RPMI7951 (cell line): Measurements from ENCODE around the gene CDPF1. TPM values are rescaled to one million over a fixed set of nuclear protein-coding genes. Genes with fewer than 3 reads are reported as not detected.

Experiments
- DNase-seq: peaks from one replicate; pipeline ENCODE4 v3.0.0-alpha.2; 2012; ENCODE audit warnings: low read depth
- total RNA-seq: library from RNA; depleted of rRNA; stranded (reverse); fragments of >200 nt; shearing (Covaris generic); gene quantifications from 2 replicates; pipeline ENCODE4 v1.2.3, GENCODE V29; 2014

The CDPF1 gene
- total RNA-seq, 1 experiment from 2014 or later: 2.4 TPM

GRCh38 chr22:46256358-46256958 is 6.4 kb upstream of the CDPF1 start:
- DNase-seq: peak; percentile 45

GRCh38 chr22:46251816-46252380 is 1.8 kb upstream of the CDPF1 start:
- DNase-seq: no peak

DNA sequence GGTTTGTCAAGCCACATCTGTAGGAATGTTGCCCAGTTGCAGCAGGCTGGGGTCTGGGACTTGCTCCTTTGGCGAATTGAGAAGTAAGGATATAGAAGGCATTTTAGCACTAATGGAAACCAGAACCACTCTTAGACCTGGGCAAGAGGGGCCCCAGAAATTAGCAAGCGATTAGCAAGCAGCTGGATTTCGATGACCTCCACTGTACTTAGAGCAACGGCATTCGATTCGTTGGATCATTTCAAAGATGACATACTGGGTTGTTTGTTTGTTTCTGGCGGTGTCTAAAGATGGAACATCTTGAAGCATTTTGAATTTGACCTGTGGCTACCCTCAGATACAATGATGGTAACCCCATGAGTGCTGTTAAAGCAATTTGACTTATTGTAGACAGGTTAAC is 1.2 kb upstream of the CDPF1 start:
- no peak for DNase-seq

GRCh38 chr22:46250783-46251125 is 661 bp upstream of the CDPF1 start:
- no peak for DNase-seq

GRCh38 chr22:46247443-46247975 is 2.6 kb downstream of the CDPF1 start:
- DNase-seq: no peak

DNA sequence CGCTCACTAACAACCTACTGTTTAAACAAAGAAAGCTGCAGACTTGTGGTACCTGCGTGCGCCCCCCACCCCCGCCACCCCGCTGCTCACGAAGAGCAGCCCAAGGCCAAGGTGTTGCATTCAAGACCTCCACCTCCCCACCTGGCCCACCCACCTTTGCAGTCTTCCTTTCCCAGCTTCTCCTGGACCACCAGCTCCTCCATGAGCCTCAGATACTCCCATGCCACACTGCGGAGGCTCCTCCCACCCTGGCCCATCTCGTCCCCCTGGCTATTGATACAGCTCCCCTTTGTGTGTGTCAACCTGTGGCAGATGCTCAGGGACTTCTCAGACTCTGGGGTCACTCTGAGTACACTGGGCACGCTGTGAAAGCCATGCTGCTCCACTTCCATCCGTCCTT is 3.9 kb downstream of the CDPF1 start:
- DNase-seq: no peak

- no peak for DNase-seq
These were observed 4.6 kb downstream of the CDPF1 start for GRCh38 chr22:46245511-46245910.

DNA sequence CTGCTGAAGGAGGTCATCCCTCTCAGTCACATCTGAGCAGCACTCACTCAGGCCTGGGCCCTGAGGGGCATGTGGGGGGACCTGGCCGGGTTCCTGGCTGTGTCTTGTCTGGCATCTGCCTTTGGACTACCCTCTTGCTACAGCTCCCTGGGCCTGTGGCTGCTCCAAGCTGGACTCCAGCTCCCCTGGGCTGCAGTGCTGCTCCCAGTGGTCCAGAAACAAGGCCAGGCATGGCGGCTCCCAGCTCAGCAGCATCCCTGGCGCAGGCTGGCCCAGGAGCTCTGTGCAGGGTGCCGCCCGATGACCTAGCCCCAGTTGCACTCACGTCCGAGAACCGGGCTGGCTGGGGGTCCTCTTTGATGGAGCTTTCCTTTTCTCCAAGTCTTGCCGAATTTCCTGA is 5.3 kb downstream of the CDPF1 start:
- DNase-seq: no peak

GRCh38 chr22:46242076-46242475 is 8.0 kb downstream of the CDPF1 start:
- DNase-seq: no peak

- no peak for DNase-seq
These were observed 8.6 kb downstream of the CDPF1 start for GRCh38 chr22:46241396-46242007.

DNA sequence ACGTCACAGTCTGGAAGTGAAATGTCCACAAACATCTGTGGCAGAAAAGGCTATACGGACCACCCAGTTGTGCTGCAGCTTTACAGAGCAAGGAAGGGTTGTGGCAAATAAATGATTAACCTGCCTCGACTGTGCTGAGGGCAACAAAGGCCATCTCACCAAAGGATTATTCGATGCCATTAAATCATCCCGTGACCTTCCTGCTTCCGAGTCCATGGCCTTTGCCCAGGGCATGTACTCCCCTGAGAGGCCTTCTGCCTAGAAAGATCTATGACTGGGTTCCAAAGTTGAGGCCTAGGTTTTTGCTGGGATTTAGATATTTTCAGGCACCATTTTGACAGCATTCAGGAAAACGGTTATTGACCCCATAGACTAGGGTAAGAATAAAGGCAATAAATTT is 9.2 kb downstream of the CDPF1 start:
- no peak for DNase-seq

- no peak for DNase-seq
These were observed 9.6 kb downstream of the CDPF1 start for GRCh38 chr22:46240506-46240905.

DNA sequence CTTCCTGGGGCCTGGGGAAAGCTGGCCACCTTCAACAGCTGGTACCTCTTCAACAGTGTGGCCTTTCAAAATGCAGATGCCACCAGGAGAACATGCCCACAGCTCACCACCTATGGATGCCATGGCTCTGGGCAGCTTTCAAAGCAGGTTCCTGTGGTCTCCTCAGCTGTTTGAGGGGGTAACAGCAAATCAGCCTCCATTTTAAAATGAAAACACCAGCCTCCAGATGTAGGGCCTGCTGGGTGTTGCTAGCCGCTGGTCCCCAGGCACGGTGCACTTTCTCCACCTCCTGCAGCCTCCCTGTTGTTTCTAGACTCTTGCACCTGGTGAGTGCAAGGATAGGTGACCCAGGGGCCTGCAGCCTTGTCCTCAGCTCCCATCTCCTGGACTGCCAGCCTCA is 10.0 kb downstream of the CDPF1 start:
- DNase-seq: no peak

DNA sequence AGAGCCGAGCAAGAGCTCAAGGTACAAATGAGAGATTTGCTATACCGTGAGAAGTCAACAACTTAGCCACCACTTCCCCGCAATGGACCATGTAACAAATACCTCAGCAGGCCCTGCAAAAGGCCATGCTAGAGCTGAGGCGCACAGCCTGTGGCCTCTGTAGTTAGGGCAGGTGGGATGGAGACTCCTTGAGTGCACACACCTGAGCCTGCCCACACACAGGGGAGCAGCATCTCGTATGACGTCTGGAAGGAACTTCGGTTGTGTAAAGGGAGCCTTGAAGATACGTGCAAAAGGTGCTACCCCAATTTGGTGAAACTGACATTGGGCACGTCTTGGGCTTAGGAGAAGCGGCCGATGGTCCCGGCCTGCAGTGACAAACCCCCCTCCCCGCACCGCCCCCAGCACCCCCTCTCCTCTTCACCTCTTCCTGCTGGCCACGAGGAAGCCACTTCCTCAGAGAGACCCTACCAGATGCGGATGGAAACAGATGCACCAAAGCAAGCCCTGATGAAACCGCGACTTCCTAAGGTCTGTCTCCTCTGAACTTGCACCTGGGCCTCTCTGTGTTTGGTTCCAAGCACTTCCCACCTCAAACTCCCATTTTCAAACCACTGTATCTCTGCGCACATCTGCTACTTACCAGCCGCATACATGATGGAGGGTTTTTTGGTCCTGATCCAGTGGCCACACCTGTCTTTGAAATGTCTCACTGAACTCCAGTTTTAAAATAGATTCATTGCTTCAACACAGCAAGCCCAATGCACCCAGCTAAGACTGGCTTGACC is 10.6 kb downstream of the CDPF1 start:
- DNase-seq: no peak

- no peak for DNase-seq
These were observed 11.6 kb downstream of the CDPF1 start for GRCh38 chr22:46238541-46238940.

DNA sequence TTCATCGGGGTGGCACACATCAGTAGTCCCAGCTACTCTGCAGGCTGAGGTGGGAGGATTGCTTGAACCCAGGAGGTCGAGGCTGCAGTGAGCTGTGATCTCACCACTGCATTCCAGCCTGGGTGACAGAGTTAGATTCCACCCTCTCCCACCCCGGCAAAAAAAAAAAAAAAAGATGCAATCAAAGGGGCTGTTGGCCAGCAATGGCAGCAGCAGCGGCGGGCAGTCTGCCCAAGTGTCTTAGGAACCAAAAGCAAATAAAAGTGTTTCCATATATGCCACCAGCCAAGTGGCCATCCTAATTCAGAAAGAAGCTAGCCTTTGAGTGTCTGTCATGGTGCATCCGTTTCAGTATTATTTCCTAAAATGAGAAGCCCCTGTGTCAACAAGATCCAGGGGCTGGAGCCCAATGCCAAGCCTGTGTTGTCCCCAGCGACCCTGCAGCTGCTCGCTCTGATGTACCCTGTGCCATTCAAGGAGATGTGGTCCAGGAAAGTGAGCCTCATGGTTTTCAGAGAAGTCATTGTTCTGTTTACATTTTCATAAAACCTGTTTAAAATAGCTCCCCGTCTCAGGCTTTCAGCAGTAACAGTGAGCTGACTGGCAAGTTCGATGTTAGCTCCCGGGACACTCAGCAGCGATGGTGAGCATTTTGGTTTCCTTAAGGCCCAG is 12.5 kb downstream of the CDPF1 start:
- no peak for DNase-seq

DNA sequence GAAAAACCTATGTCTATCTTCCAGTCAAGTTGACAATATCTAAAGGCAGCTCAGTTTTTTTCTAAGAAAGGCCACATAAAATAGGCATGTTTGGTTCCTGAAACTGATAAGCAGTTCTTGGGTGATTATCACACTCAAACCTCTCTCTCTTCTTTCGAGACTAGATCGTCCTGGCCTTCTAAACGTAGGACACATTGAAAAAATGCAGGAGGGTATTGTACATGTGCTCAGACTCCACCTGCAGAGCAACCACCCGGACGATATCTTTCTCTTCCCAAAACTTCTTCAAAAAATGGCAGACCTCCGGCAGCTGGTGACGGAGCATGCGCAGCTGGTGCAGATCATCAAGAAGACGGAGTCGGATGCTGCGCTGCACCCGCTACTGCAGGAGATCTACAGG is 15.1 kb downstream of the CDPF1 start:
- DNase-seq: no peak

DNA sequence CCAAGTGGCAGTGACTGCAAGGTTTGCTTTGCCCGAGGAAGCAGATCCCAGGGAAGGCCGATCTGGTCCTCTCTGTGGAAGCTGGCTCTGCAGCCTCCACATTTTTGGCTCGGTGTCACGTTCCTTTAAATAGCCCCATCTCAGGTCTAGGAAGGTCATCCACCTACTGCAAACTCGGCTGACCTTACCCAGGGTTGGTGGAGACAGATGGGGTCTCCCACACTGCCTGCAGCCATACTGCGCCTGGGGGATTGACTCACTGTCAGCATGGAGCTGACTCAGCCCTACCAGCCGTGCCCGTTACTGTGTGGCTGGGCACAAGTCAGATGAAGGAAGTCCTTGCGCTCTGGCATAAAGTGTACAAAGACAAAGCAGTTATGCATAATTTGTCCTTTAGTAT is 16.9 kb downstream of the CDPF1 start:
- peak; percentile 76 for DNase-seq

- no peak for DNase-seq
These were observed 19.7 kb downstream of the CDPF1 start for GRCh38 chr22:46230262-46230901.

DNA sequence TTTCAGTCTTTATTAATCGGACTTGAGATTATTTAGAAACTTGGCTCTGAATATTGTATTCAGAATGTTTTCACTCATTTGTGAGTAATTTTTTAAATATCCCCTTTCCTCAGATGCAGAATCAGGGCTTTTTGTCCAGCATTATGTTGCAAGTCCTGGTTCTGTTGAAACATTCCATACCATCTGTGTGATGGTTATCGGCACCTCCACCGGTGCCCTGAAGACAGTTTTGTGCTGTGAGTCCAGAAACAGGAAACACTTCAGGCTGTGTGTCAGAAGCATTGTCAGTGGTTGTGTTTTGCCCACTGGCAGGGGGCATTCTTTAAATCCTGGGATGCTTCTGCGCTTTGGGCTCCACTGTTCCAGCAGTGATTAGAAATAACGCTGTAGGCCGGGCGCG is 20.4 kb downstream of the CDPF1 start:
- DNase-seq: no peak

GRCh38 chr22:46226577-46226976 is 23.5 kb downstream of the CDPF1 start:
- DNase-seq: no peak

DNA sequence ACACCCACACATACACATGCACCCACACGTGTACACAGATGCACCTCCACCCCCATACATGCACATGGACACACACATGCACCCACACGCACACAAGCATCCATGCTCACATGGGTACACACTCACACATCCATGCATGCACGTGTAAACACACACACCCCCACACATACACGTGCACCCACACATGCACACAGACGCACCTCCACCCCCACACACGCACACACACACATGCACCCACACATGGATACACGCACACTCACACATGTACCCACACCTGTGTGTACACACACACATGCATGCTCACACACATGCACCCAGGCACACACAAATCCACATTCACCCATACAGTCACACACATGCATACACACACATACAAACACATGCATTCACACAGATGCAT is 24.5 kb downstream of the CDPF1 start:
- DNase-seq: no peak
